HG02610 (cell line): Measurements from ENCODE around the gene FHIT.
"Not testable (repeated sequence)": the region's sequence is repeated elsewhere in the genome, so short reads cannot be mapped to it uniquely, and the experiment has no call there.

Experiments
- ATAC-seq: cut with Tn5 transposase; IDR thresholded peaks from one replicate; pipeline ENCODE4 v1.9.1; 2021; ENCODE audit warnings: mild to moderate bottlenecking, moderate library complexity; ENCODE audit not compliant: unreplicated experiment

Gene FHIT

DNA sequence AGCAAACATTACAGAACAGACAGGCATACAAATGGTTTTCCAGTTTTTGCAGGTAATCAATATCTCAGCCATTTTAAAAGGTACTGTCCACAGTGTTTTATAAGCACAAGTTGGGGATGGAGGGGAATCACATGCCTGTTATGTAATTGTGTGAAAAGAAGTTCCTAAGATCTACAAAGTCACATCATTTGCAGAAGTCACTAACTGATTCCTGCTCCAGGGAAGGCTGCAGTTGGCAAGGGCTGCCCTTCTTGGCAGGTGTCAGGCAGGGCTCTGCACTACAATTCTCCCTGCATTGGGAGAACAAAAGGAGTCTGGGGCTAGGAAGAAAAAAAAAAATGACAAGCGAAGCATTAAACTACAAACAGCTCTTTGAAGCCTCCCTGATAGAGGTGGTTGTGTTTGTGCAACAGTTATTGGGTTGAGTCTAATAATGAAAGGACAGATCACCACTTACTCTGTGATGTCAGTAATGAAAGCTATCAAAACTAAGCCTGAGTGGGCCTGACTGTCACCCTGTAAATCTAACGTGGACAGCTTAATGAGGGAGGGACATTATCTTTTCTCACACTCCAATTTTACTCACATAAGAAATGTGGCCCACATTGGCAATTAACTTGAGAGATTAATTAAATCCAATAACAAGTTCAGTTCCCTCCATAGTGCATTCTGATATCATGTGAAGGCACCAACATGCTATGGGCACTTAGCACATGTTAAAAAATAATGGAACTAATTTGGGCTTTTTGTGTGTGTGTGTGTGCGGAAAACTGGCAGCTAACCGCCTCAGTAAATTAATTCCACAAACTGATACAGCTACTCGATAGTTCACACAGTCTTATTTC, 242.9 kb downstream of the FHIT start:
- no peak for ATAC-seq

DNA sequence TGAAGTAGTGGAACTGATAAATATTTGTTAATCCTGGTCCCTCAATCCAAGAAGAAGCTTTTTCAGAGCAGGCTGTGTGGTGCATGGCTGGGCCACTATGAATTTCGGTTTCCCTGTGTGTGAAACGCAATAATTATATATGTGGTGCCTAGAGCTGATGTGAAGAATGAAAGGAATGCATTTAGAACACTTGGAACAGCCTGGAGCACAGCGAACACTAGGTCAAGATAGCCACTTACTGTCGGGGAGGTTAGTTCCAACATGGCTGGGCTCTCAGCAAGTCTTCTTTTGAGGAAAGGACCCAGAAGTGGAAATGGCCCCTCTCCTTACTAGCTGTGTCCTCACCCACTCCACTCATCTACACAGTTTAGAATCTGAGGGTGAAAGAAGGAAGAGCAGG, 245.7 kb downstream of the FHIT start:
- ATAC-seq: no peak

DNA sequence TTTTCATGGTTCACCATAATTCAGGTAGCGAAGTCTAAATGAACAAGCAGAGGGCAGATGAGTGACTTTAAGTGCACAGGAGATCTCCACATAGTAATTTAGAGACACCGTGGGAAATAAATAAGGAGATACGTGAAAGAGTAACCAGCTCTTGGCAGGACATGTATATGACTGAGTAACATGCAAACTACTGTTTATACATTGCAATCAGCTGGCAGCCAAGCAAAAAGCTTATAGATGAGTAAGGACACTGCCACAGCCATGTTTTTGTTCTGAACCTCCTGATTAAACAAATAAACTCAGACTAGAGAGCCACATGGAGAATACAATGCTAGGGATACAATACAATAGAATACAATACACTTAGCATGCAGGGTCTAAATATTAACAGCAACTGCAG, 252.4 kb downstream of the FHIT start:
- no peak for ATAC-seq

DNA sequence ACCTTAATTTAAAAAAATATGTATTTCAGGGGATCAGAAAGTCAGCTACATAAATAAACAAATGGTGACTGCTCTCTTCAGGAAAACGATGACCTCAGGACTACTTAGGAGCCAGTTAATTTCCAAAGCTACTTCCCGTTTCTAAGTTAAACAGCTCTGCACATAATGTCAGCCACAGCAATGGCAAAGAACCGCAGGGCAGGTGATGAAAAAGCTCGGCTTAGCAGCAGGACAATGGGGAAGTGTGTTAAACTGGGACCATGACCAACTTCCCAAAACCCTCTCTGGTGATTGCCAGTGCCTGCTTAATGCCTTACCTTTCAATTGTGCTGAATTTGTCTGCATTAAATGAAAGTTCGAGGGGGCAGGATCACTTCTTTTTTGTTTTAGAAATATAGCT, 258.9 kb downstream of the FHIT start:
- ATAC-seq: no peak

DNA sequence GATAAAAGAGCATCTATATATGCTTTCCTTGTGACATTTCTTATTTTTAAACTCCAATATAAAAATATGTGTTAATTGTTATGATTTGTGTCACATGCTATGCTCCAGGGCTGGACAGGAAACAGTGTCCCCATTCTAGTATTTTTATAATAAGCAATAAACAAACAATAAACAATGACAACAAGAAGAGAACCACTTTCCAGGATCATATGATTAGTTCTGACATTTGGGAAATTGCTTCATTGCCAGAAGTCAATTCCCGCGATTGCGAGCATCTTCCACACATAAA, 260.9 kb downstream of the FHIT start:
- ATAC-seq: no peak

DNA sequence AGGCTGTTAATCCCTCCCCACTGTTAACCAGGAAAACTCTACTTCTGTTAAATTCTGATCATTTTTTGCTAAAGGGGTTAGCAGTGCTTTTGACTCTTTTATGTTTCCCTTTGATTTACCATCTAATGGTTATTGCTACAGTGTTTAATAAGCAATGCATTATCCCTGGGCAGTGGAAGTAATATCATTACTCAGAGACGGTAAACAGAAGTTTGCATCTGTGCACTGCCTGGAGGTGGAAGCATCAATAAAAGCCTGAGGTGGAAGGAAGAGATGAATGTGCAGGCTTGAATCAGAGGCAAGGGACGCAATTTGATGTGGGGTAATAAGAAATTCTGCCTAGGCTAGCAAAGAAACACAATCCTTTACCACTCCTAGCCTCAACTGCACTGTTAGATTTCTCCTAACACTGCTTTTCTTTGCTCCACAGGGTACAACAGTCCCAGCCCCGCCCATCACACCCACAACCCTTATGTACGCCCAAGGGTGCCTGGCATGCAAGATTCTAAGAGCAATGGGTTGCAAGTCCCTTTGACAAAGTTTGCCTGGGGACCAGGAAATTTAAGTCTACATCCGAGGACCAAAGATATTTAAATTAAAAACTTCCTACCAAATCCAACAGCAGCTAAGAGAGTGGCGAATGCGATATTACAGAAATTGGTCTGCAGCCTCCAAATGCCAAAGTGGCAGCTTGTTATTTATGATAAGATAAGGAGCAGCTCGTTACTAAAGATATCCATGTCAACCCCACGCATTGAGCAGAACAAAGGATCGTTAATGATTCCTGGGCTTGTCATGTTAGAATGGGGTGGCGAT, 261.4 kb downstream of the FHIT start:
- no peak for ATAC-seq

DNA sequence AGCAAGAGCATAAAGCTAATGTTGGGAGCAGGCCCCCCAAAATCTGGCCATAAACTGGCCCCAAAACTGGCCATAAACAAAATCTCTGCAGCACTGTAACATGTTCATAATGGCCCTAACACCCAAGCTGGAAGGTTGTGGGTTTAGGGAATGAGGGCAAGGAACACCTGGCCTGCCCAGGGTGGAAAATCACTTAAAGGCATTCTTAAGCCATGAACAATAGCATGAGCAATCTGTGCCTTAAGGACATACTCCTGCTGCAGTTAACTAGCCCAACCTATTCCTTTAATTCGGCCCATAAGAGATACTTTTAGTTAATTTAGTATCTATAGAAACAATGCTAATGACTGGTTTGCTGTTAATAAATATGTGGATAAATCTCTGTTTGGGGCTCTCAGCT, 264.1 kb downstream of the FHIT start:
- ATAC-seq: not testable (repeated sequence)

DNA sequence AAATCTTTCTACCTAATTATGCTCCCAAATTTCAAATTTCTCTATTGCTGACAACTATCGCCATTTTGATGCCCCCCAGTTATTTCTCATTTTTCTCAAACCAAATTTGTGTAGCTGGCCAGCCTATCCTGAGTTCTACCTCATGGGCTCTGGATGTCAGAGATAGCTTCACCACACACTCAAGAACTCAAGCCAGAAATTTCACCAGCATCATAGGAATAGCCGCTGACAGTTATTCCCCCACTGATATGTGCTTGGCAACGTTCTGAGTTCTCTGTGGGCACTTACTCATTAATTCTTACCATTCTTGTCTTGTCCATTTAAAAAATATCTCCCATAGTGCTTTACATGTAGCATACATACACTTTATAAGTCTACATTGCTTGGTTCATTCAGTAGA, 264.7 kb downstream of the FHIT start:
- ATAC-seq: no peak

DNA sequence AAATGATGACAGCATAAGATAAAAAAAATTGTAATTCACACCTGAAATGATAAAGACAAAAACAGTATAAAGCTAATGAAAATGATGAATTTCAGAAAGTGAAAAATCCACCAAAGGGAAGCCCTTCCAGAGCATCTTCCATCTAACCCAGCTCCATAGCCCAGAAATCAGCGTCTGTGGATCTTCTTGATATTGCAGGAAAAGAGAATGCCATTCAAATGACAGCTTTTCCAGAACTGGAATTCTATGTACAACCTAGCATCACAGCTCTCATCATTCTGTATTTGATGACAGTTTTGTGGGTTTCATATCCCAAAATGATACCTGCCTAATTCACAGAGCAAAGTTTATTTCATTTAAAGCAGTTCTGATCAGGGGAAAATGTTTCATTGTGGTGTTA, 267.3 kb downstream of the FHIT start:
- ATAC-seq: no peak

DNA sequence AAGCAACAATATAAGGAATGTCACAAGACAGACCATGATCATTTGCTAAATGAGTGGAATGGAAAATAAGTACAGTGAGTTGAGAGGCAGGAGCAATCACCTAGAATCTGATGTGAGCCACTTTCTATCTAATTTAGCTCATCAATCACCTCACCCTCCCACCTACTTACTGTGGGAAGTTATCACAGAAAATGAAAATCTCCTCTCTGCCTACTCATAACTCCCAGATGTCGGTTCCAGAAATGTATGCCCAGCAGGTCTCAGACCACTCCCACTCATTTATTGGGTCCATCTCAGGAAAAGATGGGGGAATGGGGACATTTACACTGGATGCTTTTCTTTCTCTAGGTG, 270.9 kb downstream of the FHIT start:
- ATAC-seq: no peak

DNA sequence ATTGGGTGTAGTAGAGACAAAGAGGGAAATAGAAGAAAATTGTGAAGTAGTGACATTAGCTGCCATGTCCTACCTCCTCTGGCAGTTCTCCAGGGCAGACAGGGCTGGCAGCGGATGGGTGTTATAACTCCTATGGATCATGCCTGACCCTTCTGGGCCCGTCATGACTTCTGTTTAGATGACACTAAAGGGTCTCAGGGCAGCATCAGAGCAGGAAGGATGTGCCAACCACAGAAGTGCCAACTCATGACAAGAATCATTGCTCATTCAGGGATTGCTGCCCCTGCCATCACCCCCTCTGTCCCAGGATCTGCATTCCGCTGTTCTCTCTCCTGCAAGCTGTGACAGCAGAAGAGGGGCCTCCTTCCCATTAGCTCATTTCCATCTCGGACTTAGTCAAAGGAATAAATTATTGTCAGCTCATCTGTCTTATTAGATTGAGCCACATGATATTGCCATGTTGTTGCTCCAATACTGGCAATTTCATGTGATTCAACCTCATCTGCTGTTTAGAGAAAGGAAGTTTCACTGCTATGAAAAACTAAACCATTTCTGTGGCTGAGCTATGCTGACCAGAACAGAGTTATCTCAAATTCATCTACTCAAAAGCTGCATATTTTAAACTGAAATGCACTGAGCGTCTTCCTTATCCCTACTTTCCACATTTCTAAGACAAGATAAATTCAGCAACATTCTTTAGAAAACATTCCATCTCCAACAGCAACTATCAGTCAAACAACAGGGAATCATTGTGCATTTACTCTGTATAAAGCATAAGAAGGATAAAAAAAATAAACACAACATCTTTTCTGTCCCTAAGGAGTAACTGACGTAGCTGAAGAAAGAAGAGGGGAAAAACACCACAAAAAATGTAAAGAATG, 271.6 kb downstream of the FHIT start:
- no peak for ATAC-seq

DNA sequence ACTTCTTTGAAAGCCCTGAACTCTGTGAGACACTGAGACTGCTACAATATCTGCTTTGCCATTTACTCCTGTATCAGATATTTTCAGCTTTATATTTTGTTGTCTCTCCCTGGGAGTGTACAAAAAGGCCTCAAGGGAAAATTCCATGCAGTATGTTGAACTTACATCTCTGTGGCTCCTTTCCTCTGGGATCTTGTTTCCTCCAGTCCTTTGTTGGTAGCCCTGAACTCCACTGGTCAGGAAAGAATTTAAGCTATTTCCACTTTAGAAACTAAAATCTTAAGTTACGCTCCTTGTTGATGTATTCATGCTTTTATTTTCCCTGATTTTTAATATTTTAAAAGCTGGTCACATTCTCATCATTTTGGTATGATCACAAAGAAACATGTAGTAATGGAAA, 277.9 kb downstream of the FHIT start:
- ATAC-seq: no peak

DNA sequence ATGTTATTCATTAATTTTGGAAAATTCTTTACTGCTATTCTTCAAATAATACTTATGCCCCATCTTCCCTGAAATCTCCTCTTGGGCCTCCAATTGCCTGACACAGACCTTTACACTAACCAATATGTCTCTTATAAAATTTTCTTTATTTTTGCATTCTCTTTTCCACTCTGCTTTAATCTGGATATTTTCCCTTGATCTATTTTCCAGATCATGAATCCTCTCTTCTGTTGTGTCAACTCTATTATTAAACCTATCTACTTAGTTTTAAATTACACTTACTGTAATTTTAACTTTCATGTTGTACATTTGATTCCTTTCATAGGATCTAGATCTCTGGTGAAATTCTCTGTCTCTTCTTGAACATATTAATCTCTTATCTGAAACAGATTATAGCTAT, 278.7 kb downstream of the FHIT start:
- no peak for ATAC-seq

DNA sequence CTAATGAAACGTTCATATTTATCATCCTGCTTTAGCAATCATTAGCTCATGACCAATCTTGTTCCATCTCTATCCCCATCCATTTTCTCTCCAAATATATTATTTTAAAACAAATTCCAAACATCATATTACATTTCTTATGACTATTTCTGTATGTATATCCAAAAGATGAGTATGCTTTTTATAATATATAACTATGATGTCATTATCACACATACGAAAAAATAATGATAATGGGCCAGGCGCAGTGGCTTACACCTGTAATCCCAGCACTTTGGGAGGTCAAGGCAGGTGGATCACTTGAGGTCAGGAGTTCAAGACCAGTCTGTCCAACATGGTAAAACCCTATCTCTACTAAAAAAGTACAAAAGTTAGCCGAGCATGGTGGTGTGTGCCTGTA, 280.4 kb downstream of the FHIT start:
- ATAC-seq: no peak

DNA sequence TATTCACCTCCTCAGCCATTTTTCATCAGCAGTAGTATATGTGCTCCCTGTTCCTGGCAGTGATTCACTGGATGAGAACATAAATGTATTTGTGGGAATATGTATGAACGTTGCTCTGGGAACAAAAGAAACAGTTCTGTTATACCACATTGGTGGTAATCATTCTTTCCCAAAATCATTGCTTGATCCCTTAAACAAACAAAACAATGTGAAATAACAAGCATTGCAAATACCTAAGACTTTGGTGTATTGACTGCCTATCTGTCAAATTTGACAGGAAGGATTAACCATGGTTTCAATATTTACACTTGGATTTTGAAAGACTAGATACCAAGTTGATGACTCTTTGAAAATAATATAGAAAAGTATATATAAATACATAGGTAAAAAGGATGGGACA, 284.1 kb downstream of the FHIT start:
- ATAC-seq: no peak

DNA sequence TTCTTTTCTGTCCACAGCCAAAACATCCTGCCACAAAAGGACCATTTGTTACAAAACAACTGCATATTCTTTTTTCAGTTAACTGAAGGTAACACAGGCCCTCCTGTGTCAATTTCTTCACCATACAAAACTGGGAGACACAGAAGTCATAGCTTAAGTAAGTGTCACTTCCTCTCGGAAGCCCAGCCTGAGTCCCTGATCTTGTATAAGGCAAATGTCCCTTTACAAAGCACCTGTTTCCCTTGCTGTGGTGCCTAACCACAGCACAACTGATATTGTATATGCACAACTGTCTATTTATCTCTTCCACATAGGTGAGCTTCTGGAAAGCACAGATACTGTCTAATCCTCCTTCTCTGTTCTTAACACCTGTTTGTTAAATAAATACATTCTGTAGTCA, 293.7 kb downstream of the FHIT start:
- no peak for ATAC-seq

DNA sequence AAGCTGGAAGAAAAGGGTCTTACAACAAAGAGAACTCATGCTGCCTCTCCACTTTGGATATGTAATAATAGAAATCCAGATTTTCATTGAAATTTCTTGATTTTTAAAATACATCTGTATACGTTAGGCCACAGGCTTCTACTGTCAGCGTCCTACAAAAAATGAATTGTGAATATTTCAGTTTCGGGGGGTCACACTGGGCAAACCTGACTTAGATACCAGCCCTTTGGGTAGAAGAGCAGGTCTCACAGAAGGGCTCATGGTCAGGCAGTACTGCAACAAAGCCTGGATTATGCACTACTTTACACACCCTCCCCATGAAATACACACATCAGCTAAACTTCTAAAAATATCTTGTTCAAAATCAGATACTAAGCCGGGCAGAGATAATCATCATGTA, 294.5 kb downstream of the FHIT start:
- no peak for ATAC-seq

DNA sequence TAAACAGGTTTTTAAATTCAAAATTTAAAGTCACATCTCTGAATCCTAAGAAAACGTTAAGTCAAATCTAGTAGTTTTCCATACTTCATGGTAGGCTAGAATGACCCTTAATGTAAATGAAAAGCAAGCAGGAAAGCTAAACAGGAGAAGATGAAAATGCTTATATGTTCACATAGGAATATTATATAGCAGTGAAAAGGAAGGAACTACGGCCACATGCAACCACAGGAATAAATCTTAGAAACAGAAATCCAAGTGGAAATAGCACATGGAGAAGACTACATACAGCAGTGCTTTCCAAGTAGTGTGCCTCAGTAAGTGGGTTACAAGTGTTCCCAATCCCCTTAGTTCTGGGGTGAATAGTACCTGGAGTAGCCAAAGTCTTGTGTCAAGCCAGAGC, 296.2 kb downstream of the FHIT start:
- ATAC-seq: no peak

DNA sequence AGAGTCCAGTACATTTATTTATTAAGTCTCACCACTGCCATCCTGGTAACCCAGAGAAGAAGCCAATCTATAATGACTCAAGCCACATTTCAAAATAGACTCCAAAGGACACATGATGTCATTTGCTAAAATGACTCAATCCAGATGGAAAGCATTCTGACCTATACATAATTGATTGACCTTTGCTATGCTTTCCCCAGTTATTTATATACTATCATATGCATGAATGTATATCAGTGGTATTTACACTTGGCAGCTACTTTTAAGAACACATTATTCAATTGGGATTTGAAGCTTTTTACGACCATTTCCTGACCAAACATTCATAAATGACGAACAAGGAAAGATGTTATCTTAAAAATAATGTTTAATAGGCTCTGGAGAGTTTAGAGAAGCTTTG, 297.2 kb downstream of the FHIT start:
- ATAC-seq: no peak

DNA sequence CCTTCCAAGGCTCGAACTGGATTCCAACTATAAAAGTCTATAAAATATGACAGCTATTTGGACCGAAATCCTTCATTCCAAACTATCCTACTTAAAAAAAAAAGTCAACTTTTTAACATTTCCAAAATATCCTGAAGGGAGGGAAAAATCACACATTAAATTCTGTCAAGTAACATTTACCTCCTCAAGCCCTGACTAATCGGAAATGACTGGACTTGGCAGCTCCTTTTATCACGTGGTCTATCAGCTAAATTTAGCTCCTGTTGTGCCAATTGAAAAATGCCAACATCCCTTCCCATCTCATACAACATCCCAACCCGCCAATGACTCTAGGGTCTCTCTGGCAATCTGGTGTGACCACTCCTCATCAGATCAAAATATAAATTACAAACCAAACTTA, 297.9 kb downstream of the FHIT start:
- ATAC-seq: no peak

DNA sequence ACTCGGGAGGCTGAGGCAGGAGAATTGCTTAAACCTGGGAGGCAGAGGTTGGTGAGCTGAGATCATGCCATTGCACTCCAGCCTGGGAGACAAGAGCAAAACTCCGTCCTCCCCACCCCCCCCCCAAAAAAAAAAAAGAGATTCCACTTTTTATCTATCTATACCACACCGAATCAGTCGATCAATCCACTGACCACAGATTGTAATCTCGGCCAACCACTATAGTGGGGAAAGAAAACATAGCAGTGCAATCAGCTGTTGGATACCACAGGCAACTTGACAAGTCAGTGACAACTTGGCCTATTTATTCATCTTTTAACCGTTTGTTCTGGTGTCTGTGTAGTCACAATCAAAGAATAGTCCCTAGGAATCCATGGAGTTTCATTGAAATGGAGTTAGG, 299.2 kb downstream of the FHIT start:
- ATAC-seq: no peak

DNA sequence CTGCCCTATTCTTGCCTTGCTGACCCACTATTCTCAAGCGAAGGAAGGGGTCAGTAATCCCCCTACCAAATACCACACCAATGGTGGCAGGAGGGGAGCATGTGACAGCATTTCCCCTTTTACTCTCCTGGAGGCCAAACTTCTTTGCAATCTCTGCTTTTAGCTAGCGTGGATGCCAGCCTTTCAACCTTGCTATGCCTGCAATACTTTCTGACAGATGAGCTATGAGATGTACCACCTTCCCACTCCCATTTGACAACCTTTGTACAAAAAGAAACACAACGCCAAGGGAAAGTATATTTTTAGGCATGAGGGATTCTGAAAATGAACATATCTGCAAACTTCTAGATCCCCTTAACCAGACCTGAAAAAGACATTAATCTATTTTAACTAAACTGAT, 302.1 kb downstream of the FHIT start:
- no peak for ATAC-seq
